HepG2 (cell line): ENCODE measurements around the gene CAP2.

Source experiments
- EZH2 ChIP-seq: conservative IDR thresholded peaks from 2 replicates; pipeline ENCODE4 v1.6.1; 2012; ENCODE audit warnings: mild to moderate bottlenecking, low read depth, low read length, moderate library complexity
- PHF8 ChIP-seq: sonication (generic); formaldehyde crosslinking; IDR thresholded peaks from 2 replicates; pipeline ENCODE4 v1.5.0; 2020; ENCODE audit warnings: missing genetic modification reagents
- REL ChIP-seq: sonication (generic); formaldehyde crosslinking; conservative IDR thresholded peaks from 2 replicates; pipeline ENCODE4 v1.8.0; 2022; ENCODE audit warnings: mild to moderate bottlenecking, missing genetic modification reagents, moderate library complexity
- TRIM24 ChIP-seq: sonication (generic); formaldehyde crosslinking; IDR thresholded peaks from 2 replicates; pipeline ENCODE4 v1.8.0; 2022; ENCODE audit warnings: mild to moderate bottlenecking, missing genetic modification reagents
- ZBTB21 ChIP-seq: sonication (generic); formaldehyde crosslinking; IDR thresholded peaks from 2 replicates; pipeline ENCODE4 v1.4.0; 2020; ENCODE audit warnings: missing genetic modification reagents
- ZMYM2 ChIP-seq: sonication (generic); formaldehyde crosslinking; IDR thresholded peaks from 2 replicates; pipeline ENCODE4 v1.8.0; 2022; ENCODE audit warnings: mild to moderate bottlenecking, missing genetic modification reagents
- ZNF160 ChIP-seq: sonication (generic); formaldehyde crosslinking; IDR thresholded peaks from 2 replicates; pipeline ENCODE4 v1.8.0; 2022; ENCODE audit warnings: mild to moderate bottlenecking, inconsistent platforms, missing genetic modification reagents
- ZNF232 ChIP-seq: sonication (generic); formaldehyde crosslinking; IDR thresholded peaks from 2 replicates; pipeline ENCODE4 v1.4.0; 2020; ENCODE audit warnings: missing genetic modification reagents, borderline replicate concordance
- ZNF24 ChIP-seq: fragments of 450-650 bp; IDR thresholded peaks from 2 replicates; pipeline ENCODE4 v1.6.1; 2017; ENCODE audit warnings: antibody characterized with exemption, mild to moderate bottlenecking
- ZNF354B ChIP-seq: sonication (generic); formaldehyde crosslinking; IDR thresholded peaks from 2 replicates; pipeline ENCODE4 v1.8.0; 2022; ENCODE audit warnings: mild to moderate bottlenecking, missing genetic modification reagents
- ZSCAN21 ChIP-seq: sonication (generic); formaldehyde crosslinking; IDR thresholded peaks from 2 replicates; pipeline ENCODE4 v1.8.0; 2022; ENCODE audit warnings: mild to moderate bottlenecking, missing genetic modification reagents, moderate library complexity, borderline replicate concordance
- TF ChIP-seq, protein P1 (sequence below): sonication (generic); formaldehyde crosslinking; IDR thresholded peaks from 2 replicates; pipeline ENCODE4 v1.4.0; 2020; ENCODE audit warnings: mild to moderate bottlenecking, missing genetic modification reagents
- TF ChIP-seq, protein P2 (sequence below), 2 experiments: fragments of 450-650 bp in 1 of 2; sonication (generic) in 1 of 2; formaldehyde crosslinking; IDR thresholded peaks; 2 replicates each; pipeline versions ENCODE4 v1.5.0 to v1.8.0; 2020 to 2022; ENCODE audit warnings: mild to moderate bottlenecking in 1 of 2, missing genetic modification reagents in 1 of 2
- TF ChIP-seq, protein P3 (sequence below): IDR thresholded peaks from 2 replicates; pipeline ENCODE4 v1.6.1; 2012; ENCODE audit warnings: inconsistent platforms

DNA sequence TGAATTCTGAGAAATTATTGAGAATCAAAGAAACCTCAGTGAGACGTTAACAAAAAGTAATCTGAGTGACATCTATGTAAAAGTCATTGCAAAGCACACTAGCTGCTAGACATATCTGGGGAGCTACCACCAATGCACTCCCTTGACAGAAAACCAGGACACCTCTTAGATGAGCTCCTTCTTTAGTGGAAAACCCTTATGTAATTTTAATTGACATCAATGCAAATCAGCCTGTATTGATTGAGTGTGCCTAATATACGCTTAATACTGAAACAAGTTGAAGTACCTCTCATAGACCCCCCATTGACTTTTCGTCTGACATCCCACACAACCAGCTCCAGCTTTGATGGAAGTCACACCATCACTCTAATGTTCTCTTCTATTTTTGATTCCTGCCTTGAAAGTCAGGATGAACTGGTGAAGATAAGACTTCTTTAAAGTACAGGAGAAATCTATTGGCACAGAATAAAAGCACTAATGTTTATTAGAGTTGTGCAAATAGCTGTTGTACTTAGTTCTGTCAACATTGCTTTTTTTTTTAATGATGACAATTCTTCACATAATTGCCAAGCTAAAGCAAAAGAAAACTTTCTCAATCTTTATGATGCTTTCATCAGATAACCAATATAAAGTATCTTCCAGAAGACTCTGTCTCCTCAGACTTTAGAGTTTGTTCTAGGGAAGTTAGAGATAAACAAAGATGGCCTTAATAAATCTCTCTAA lies 108.7 kb downstream of the CAP2 start:
- TF ChIP-seq TRIM24 (CRISPR knock-in tag) (no peak), ZNF24 (no peak), EZH2 (no peak), ZNF232 (CRISPR knock-in tag) (no peak), ZNF354B (CRISPR knock-in tag) (no peak), ZMYM2 (CRISPR knock-in tag) (no peak), ZBTB21 (CRISPR knock-in tag) (no peak), REL (no peak), ZSCAN21 (CRISPR knock-in tag) (no peak), ZNF160 (CRISPR knock-in tag) (no peak), PHF8 (CRISPR knock-in tag) (no peak)
- TF ChIP-seq, protein P1, sequence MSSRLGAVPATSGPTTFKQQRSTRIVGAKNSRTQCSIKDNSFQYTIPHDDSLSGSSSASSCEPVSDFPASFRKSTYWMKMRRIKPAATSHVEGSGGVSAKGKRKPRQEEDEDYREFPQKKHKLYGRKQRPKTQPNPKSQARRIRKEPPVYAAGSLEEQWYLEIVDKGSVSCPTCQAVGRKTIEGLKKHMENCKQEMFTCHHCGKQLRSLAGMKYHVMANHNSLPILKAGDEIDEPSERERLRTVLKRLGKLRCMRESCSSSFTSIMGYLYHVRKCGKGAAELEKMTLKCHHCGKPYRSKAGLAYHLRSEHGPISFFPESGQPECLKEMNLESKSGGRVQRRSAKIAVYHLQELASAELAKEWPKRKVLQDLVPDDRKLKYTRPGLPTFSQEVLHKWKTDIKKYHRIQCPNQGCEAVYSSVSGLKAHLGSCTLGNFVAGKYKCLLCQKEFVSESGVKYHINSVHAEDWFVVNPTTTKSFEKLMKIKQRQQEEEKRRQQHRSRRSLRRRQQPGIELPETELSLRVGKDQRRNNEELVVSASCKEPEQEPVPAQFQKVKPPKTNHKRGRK = no peak
- TF ChIP-seq, protein P2, sequence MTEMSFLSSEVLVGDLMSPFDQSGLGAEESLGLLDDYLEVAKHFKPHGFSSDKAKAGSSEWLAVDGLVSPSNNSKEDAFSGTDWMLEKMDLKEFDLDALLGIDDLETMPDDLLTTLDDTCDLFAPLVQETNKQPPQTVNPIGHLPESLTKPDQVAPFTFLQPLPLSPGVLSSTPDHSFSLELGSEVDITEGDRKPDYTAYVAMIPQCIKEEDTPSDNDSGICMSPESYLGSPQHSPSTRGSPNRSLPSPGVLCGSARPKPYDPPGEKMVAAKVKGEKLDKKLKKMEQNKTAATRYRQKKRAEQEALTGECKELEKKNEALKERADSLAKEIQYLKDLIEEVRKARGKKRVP (CRISPR knock-in tag; IDR thresholded peaks at IDR 0.05) = no peak
- TF ChIP-seq, protein P3, sequence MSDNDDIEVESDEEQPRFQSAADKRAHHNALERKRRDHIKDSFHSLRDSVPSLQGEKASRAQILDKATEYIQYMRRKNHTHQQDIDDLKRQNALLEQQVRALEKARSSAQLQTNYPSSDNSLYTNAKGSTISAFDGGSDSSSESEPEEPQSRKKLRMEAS = no peak
